ENCODE results near the gene OR52I1.

The OR52I1 gene

GRCh38 chr11:4636962-4637661 is 43.3 kb downstream of the OR52I1 start, which contains the start of gene OR51D1:
Gene OR51D1 (plus strand): TSS chr11:4637477. CDS start chr11:4639791, 2,314 bp downstream.
- no peak within 1 kb of the TSS for H3K4me3 ChIP-seq (ENCODE audit: low read length)
- peak; percentile 93 for TF ChIP-seq CTCF (IDR thresholded peaks at IDR 0.05; ENCODE audit: insufficient read depth, low read depth, low read length, missing control alignments)
- DNase-seq (ENCODE audit: low read depth) = peak; percentile 73

- DNase-seq (ENCODE audit: low read depth) = no peak
- TF ChIP-seq CTCF (IDR thresholded peaks at IDR 0.05; ENCODE audit: insufficient read depth, low read depth, low read length, missing control alignments) = no peak
- no peak overlapping the region for H3K4me3 ChIP-seq (ENCODE audit: low read length)
Observed at GRCh38 chr11:4637662-4638047, 43.8 kb downstream of the OR52I1 start.

GRCh38 chr11:4639931-4640330 is 46.1 kb downstream of the OR52I1 start:
- H3K4me3 ChIP-seq (ENCODE audit: low read length) = no peak overlapping the region
- no peak for DNase-seq (ENCODE audit: low read depth)
- no peak for TF ChIP-seq CTCF (IDR thresholded peaks at IDR 0.05; ENCODE audit: insufficient read depth, low read depth, low read length, missing control alignments)

GRCh38 chr11:4641501-4641900 is 47.7 kb downstream of the OR52I1 start:
- no peak overlapping the region for H3K4me3 ChIP-seq (ENCODE audit: low read length)
- no peak for DNase-seq (ENCODE audit: low read depth)
- no peak for TF ChIP-seq CTCF (IDR thresholded peaks at IDR 0.05; ENCODE audit: insufficient read depth, low read depth, low read length, missing control alignments)

GRCh38 chr11:4642043-4642442 is 48.2 kb downstream of the OR52I1 start:
- no peak overlapping the region for H3K4me3 ChIP-seq (ENCODE audit: low read length)
- TF ChIP-seq CTCF (IDR thresholded peaks at IDR 0.05; ENCODE audit: insufficient read depth, low read depth, low read length, missing control alignments) = no peak
- no peak for DNase-seq (ENCODE audit: low read depth)

GRCh38 chr11:4643076-4643475 is 49.2 kb downstream of the OR52I1 start:
- TF ChIP-seq CTCF (IDR thresholded peaks at IDR 0.05; ENCODE audit: insufficient read depth, low read depth, low read length, missing control alignments) = no peak
- no peak overlapping the region for H3K4me3 ChIP-seq (ENCODE audit: low read length)
- no peak for DNase-seq (ENCODE audit: low read depth)

- DNase-seq (ENCODE audit: low read depth) = no peak
- H3K4me3 ChIP-seq (ENCODE audit: low read length) = no peak within 1 kb of the TSS
- TF ChIP-seq CTCF (IDR thresholded peaks at IDR 0.05; ENCODE audit: insufficient read depth, low read depth, low read length, missing control alignments) = no peak
Observed at GRCh38 chr11:4643682-4644081, 49.8 kb downstream of the OR52I1 start, which contains the start of gene OR51E1. Gene OR51E1 (plus strand): TSS chr11:4643982. CDS start chr11:4652527, 8,545 bp downstream.

All from epithelial cell of esophagus (primary cell).